GM12878 (cell line): ENCODE measurements around the gene PPP6R1. TPM values are rescaled to one million over a fixed set of nuclear protein-coding genes. Genes with fewer than 3 reads are reported as not detected.

Experiments used
- ATAC-seq: fragments of 200-7000 bp; cut with Tn5 transposase; 3 replicates; pipeline ENCODE4 v1.9.1; 2020; ENCODE audit warnings: mild to moderate bottlenecking, moderate library complexity
- BruUV-seq: library from RNA; stranded (reverse); fragments of 400-500 nt; replicated peaks from 2 replicates; lab custom pipeline; 2021; lab: Mats Ljungman, UMichigan
- CTCF ChIA-PET: fragments of 300-600 bp; sonication (Branson Sonifier 250); formaldehyde crosslinking; extraction: SDS; loops from one replicate; lab custom pipeline; 2021; ENCODE audit warnings: inconsistent platforms; lab: Yijun Ruan, JAX
- POLR2A ChIA-PET: fragments of 350-600 bp; formaldehyde crosslinking; extraction: SDS; loops from one replicate; lab custom pipeline; 2021; ENCODE audit warnings: inconsistent platforms; lab: Charles Lee
- RAD21 ChIA-PET: fragments of 300-600 bp; sonication (Branson Sonifier 250); formaldehyde crosslinking; loops from one replicate; lab custom pipeline; 2023; ENCODE audit warnings: antibody characterized with exemption; ENCODE audit not compliant: unreplicated experiment; lab: Charles Lee
- SMC1A ChIA-PET: fragments of 300-600 bp; sonication (Branson Sonifier 250); formaldehyde crosslinking; loops from one replicate; lab custom pipeline; 2023; ENCODE audit not compliant: unreplicated experiment, uncharacterized antibody; lab: Charles Lee
- DNase-seq: peaks from one replicate; pipeline ENCODE4 v3.0.0-alpha.2; 2011; ENCODE audit warnings: low read depth, low spot score
- FAIRE-seq: peaks from 3 replicates; lab custom pipeline; 2011; peaks lifted over from hg19 to GRCh38; lab: Jason Lieb, UNC
- H2AFZ ChIP-seq: 2 replicates; pipeline ENCODE4 v1.6.0; 2011; ENCODE audit warnings: low read depth, low read length, control low read depth; ENCODE audit not compliant: control insufficient read depth
- H3K27ac ChIP-seq: 2 replicates; pipeline ENCODE4 v1.5.1; 2011; ENCODE audit warnings: control low read depth; ENCODE audit not compliant: control insufficient read depth, insufficient read depth
- H3K27me3 ChIP-seq, 2 experiments: replicated peaks in 1 of 2; 2 replicates each; pipeline versions ENCODE4 v1.6.0 to v1.6.1; 2011; ENCODE audit warnings: low read length in 1 of 2; ENCODE audit not compliant: control insufficient read depth in 2 of 2, insufficient read depth in 2 of 2
- H3K36me3 ChIP-seq, 2 experiments: 2 replicates each; pipeline ENCODE4 v1.5.1; 2011; ENCODE audit warnings: low read length in 1 of 2; ENCODE audit not compliant: control insufficient read depth in 2 of 2, insufficient read depth in 2 of 2
- H3K4me1 ChIP-seq: 2 replicates; pipeline ENCODE4 v1.6.1; 2011; ENCODE audit warnings: mild to moderate bottlenecking, low read length, moderate library complexity, mixed read lengths; ENCODE audit not compliant: control insufficient read depth, insufficient read depth
- H3K4me2 ChIP-seq: 2 replicates; pipeline ENCODE4 v1.6.0; 2011; ENCODE audit warnings: control low read depth; ENCODE audit not compliant: control insufficient read depth, insufficient read depth
- H3K4me3 ChIP-seq: fragments of 200-600 bp; sonication (generic); 2 replicates; pipeline ENCODE4 v1.5.1; 2016
- H3K79me2 ChIP-seq: 2 replicates; pipeline ENCODE4 v1.6.0; 2011; ENCODE audit warnings: low read length; ENCODE audit not compliant: control insufficient read depth, insufficient read depth
- H3K9ac ChIP-seq: 2 replicates; pipeline ENCODE4 v1.8.0; 2011; ENCODE audit warnings: low read length, control low read depth, mixed read lengths; ENCODE audit not compliant: control insufficient read depth, insufficient read depth
- H3K9me3 ChIP-seq: replicated peaks from 3 replicates; pipeline ENCODE4 v1.5.1; 2011; ENCODE audit warnings: mild to moderate bottlenecking, low read length; ENCODE audit not compliant: control insufficient read depth, insufficient read depth
- H4K20me1 ChIP-seq: 2 replicates; pipeline ENCODE4 v1.6.0; 2011; ENCODE audit not compliant: control insufficient read depth, insufficient read depth
- CBX3 ChIP-seq: fragments of 200-600 bp; sonication (generic); IDR thresholded peaks from 2 replicates; pipeline ENCODE4 v1.6.1; 2016; ENCODE audit warnings: low read depth, borderline replicate concordance
- CBX5 ChIP-seq: sonication (generic); IDR thresholded peaks from 2 replicates; pipeline ENCODE4 v1.6.1; 2016; ENCODE audit warnings: low read depth, moderate library complexity, mild to moderate bottlenecking, inconsistent platforms
- EGR1 ChIP-seq, 2 experiments: IDR thresholded peaks; 1 replicate in 1 of 2; 2 replicates in 1 of 2; pipeline ENCODE4 v1.6.1; 2011 to 2012; ENCODE audit warnings: low read depth in 2 of 2, low read length in 2 of 2, borderline replicate concordance in 1 of 2, mild to moderate bottlenecking in 1 of 2, moderate library complexity in 1 of 2
- FOXM1 ChIP-seq: IDR thresholded peaks from 2 replicates; pipeline ENCODE4 v1.6.1; 2012; ENCODE audit warnings: low read depth, mild to moderate bottlenecking, inconsistent platforms, low read length, moderate library complexity
- HDAC2 ChIP-seq: fragments of 200-600 bp; sonication (generic); IDR thresholded peaks from 2 replicates; pipeline ENCODE4 v1.6.1; 2017
- MEF2A ChIP-seq: IDR thresholded peaks from 2 replicates; pipeline ENCODE4 v1.6.1; 2011; ENCODE audit warnings: low read depth, mild to moderate bottlenecking, low read length, moderate library complexity; ENCODE audit not compliant: insufficient read depth
- TCF7 ChIP-seq: IDR thresholded peaks from 2 replicates; pipeline ENCODE4 v1.6.1; 2014; ENCODE audit warnings: antibody characterized with exemption, borderline replicate concordance
- ZBED1 ChIP-seq: IDR thresholded peaks from 2 replicates; pipeline ENCODE4 v1.6.1; 2016; ENCODE audit warnings: borderline replicate concordance
- ZNF274 ChIP-seq: IDR thresholded peaks from one replicate; pipeline ENCODE4 v1.8.0; 2011; ENCODE audit not compliant: insufficient read length, insufficient read depth
- WGBS: methylation state at CpG from one replicate; pipeline ENCODE4 v1.1.6; 2016; ENCODE audit warnings: low lambda C conversion rate; ENCODE audit not compliant: insufficient replicate concordance, insufficient coverage; ENCODE audit errors: missing lambda C conversion rate; 5-methylcytosine and 5-hydroxymethylcytosine counted together
- in situ Hi-C: fragments of 300-500 bp; cut with MboI; formaldehyde crosslinking; loops from 9 replicates; pipeline ENCODE4 v1.14.3; 2018; ENCODE audit warnings: mixed read lengths
- intact Hi-C: fragments of 100-400 bp; cut with micrococcal nuclease; formaldehyde crosslinking; loops from one replicate; pipeline ENCODE4 v1.14.2; 2022; ENCODE audit not compliant: unreplicated experiment
- polyA plus RNA-seq, 11 experiments: library from polyadenylated mRNA; depleted of rRNA in 4 of 11; unstranded in 6 of 11; stranded (reverse) in 5 of 11; fragments of >200 nt; fragmentation: Nextera tagmentation in 4 of 11; fragmentation: Illumina TruSeq in 1 of 11; extraction: Ambion mirVana in 4 of 11; extraction: Trizol in 1 of 11; gene quantifications; 1 replicate in 1 of 11; 2 replicates in 10 of 11; pipeline versions ENCODE4 v1.2.1 to v1.2.3, GENCODE V29; 2011 to 2016; ENCODE audit warnings: inconsistent platforms in 2 of 11, missing spikeins in 2 of 11, low read depth in 1 of 11
- total RNA-seq, 4 experiments: library from RNA; depleted of rRNA in 3 of 4; stranded (reverse); fragments of >200 nt in 3 of 4; fragmentation: Illumina TruSeq in 1 of 4; extraction: Trizol in 1 of 4; gene quantifications; 2 replicates each; pipeline versions ENCODE4 v1.2.1 to v1.2.3, GENCODE V29; 2013 to 2021
- TF ChIP-seq, protein P1 (sequence below): fragments of 450-650 bp; IDR thresholded peaks from 2 replicates; pipeline ENCODE4 v1.6.1; 2018; ENCODE audit warnings: borderline replicate concordance, mild to moderate bottlenecking; ENCODE audit not compliant: partially characterized antibody
- TF ChIP-seq, protein P2 (sequence below): IDR thresholded peaks from 2 replicates; pipeline ENCODE4 v1.6.1; 2011; ENCODE audit warnings: borderline replicate concordance, low read depth, mild to moderate bottlenecking, moderate library complexity, low read length; ENCODE audit not compliant: insufficient read depth, poor library complexity, severe bottlenecking
- TF ChIP-seq, protein P3 (sequence below): fragments of 450-650 bp; IDR thresholded peaks from 2 replicates; pipeline ENCODE4 v1.6.1; 2017; ENCODE audit warnings: borderline replicate concordance
- TF ChIP-seq, protein P4 (sequence below): fragments of 450-650 bp; IDR thresholded peaks from 2 replicates; pipeline ENCODE4 v1.6.1; 2017; ENCODE audit warnings: mild to moderate bottlenecking, moderate library complexity
- TF ChIP-seq, protein P5 (sequence below): IDR thresholded peaks from 2 replicates; pipeline ENCODE4 v1.6.1; 2011; ENCODE audit warnings: low read depth, low read length, improper control_type of control experiment, borderline replicate concordance

The PPP6R1 gene
- total and polyA plus RNA-seq, 10 of the 15 experiments (the other 5 are each of a cell fraction or from before 2014, with no cell fraction given): 0.80 to 173 (median 63.7) TPM

DNA sequence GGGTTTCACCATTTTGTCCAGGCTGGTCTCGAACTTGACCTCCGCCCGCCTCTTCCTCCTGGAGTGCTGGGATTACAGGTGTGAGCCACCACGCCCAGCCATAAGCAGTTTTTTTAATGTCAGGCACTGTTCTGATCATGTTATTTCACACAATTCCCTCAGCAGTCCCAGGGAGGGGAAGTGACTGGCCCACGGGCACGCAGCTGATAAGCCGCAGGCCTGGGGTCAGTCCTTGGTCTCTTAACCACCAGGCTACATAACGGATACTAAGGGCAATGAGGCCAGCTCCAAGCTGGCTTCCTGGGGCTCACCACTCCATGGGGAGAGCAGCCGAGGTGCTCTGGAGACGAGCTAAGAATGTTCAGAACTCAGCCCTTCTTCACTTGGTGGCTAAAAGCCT, 38.5 kb upstream of the PPP6R1 start:
- no peak overlapping the region for H3K27ac ChIP-seq
- no peak overlapping the region for H3K4me3 ChIP-seq
- H3K4me2 ChIP-seq: no peak overlapping the region
- 80% methylated on average over 10 of the region's 10 CpGs for WGBS
- no peaks in the 10 kb centered on the region for H3K9me3 ChIP-seq
- no peak overlapping the region for H3K9ac ChIP-seq
- H2AFZ ChIP-seq: no peak overlapping the region
- no peaks in the 10 kb centered on the region for H3K27me3 ChIP-seq
- in situ Hi-C loops: no loop called here
- no peak for DNase-seq
- peaks cover 11% of the 10 kb centered on the region for H3K4me1 ChIP-seq
- POLR2A ChIA-PET: no interaction called here
- no peaks in the 10 kb centered on the region for H4K20me1 ChIP-seq
- no peaks in the 10 kb centered on the region for H3K36me3 ChIP-seq
- SMC1A ChIA-PET: no interaction called here
- no TSS peak for BruUV-seq
- ATAC-seq: no peak
- CTCF ChIA-PET: interaction anchor here (1.0 to 1.1 kb wide), 2 partner anchors 87 to 206 kb away, joined by 3 read pairs; partner anchors contain the start of gene TMEM238
- intact Hi-C loops: no loop called here
- RAD21 ChIA-PET: no interaction called here
- FAIRE-seq: no peak
- no peaks in the 10 kb centered on the region for H3K79me2 ChIP-seq
- TF ChIP-seq, protein P1, sequence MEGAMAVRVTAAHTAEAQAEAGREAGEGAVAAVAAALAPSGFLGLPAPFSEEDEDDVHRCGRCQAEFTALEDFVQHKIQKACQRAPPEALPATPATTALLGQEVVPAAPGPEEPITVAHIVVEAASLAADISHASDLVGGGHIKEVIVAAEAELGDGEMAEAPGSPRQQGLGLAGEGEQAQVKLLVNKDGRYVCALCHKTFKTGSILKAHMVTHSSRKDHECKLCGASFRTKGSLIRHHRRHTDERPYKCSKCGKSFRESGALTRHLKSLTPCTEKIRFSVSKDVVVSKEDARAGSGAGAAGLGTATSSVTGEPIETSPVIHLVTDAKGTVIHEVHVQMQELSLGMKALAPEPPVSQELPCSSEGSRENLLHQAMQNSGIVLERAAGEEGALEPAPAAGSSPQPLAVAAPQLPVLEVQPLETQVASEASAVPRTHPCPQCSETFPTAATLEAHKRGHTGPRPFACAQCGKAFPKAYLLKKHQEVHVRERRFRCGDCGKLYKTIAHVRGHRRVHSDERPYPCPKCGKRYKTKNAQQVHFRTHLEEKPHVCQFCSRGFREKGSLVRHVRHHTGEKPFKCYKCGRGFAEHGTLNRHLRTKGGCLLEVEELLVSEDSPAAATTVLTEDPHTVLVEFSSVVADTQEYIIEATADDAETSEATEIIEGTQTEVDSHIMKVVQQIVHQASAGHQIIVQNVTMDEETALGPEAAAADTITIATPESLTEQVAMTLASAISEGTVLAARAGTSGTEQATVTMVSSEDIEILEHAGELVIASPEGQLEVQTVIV: no peak
- TF ChIP-seq HDAC2 (no peak), TCF7 (no peak), FOXM1 (no peak), MEF2A (no peak), CBX3 (no peak), ZNF274 (no peak), EGR1 (IDR thresholded peaks at IDR 0.05; ENCODE audit: borderline replicate concordance in 1 of 2, low read depth in 2 of 2, low read length in 2 of 2) (no peak), CBX5 (no peak), ZBED1 (no peak)
- TF ChIP-seq, protein P2, sequence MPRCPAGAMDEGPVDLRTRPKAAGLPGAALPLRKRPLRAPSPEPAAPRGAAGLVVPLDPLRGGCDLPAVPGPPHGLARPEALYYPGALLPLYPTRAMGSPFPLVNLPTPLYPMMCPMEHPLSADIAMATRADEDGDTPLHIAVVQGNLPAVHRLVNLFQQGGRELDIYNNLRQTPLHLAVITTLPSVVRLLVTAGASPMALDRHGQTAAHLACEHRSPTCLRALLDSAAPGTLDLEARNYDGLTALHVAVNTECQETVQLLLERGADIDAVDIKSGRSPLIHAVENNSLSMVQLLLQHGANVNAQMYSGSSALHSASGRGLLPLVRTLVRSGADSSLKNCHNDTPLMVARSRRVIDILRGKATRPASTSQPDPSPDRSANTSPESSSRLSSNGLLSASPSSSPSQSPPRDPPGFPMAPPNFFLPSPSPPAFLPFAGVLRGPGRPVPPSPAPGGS: no peak
- TF ChIP-seq, protein P3, sequence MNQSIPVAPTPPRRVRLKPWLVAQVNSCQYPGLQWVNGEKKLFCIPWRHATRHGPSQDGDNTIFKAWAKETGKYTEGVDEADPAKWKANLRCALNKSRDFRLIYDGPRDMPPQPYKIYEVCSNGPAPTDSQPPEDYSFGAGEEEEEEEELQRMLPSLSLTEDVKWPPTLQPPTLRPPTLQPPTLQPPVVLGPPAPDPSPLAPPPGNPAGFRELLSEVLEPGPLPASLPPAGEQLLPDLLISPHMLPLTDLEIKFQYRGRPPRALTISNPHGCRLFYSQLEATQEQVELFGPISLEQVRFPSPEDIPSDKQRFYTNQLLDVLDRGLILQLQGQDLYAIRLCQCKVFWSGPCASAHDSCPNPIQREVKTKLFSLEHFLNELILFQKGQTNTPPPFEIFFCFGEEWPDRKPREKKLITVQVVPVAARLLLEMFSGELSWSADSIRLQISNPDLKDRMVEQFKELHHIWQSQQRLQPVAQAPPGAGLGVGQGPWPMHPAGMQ: no peak
- TF ChIP-seq, protein P4, sequence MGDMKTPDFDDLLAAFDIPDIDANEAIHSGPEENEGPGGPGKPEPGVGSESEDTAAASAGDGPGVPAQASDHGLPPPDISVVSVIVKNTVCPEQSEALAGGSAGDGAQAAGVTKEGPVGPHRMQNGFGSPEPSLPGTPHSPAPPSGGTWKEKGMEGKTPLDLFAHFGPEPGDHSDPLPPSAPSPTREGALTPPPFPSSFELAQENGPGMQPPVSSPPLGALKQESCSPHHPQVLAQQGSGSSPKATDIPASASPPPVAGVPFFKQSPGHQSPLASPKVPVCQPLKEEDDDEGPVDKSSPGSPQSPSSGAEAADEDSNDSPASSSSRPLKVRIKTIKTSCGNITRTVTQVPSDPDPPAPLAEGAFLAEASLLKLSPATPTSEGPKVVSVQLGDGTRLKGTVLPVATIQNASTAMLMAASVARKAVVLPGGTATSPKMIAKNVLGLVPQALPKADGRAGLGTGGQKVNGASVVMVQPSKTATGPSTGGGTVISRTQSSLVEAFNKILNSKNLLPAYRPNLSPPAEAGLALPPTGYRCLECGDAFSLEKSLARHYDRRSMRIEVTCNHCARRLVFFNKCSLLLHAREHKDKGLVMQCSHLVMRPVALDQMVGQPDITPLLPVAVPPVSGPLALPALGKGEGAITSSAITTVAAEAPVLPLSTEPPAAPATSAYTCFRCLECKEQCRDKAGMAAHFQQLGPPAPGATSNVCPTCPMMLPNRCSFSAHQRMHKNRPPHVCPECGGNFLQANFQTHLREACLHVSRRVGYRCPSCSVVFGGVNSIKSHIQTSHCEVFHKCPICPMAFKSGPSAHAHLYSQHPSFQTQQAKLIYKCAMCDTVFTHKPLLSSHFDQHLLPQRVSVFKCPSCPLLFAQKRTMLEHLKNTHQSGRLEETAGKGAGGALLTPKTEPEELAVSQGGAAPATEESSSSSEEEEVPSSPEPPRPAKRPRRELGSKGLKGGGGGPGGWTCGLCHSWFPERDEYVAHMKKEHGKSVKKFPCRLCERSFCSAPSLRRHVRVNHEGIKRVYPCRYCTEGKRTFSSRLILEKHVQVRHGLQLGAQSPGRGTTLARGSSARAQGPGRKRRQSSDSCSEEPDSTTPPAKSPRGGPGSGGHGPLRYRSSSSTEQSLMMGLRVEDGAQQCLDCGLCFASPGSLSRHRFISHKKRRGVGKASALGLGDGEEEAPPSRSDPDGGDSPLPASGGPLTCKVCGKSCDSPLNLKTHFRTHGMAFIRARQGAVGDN: no peak
- TF ChIP-seq, protein P5, sequence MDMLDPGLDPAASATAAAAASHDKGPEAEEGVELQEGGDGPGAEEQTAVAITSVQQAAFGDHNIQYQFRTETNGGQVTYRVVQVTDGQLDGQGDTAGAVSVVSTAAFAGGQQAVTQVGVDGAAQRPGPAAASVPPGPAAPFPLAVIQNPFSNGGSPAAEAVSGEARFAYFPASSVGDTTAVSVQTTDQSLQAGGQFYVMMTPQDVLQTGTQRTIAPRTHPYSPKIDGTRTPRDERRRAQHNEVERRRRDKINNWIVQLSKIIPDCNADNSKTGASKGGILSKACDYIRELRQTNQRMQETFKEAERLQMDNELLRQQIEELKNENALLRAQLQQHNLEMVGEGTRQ: no peak
